HepG2 (cell line): ENCODE measurements around the gene RAP2C.

Experiments
- CREM ChIP-seq, 2 experiments: sonication (generic) in 1 of 2; formaldehyde crosslinking in 1 of 2; IDR thresholded peaks; 2 replicates each; pipeline versions ENCODE4 v1.4.0 to v1.6.1; 2016 to 2020; ENCODE audit warnings: antibody characterized with exemption in 1 of 2, mild to moderate bottlenecking in 1 of 2, missing genetic modification reagents in 1 of 2
- CTCF ChIP-seq: sonication (generic); formaldehyde crosslinking; IDR thresholded peaks from 2 replicates; pipeline ENCODE4 v1.5.0; 2020; ENCODE audit warnings: mild to moderate bottlenecking, missing genetic modification reagents, moderate library complexity
- HMGXB4 ChIP-seq, 2 experiments: sonication (generic) in 1 of 2; formaldehyde crosslinking in 1 of 2; IDR thresholded peaks; 2 replicates each; pipeline versions ENCODE4 v1.4.0 to v1.6.1; 2018 to 2020; ENCODE audit warnings: missing genetic modification reagents in 2 of 2, borderline replicate concordance in 1 of 2, low read depth in 1 of 2, mild to moderate bottlenecking in 1 of 2, missing biosample characterization in 1 of 2

- no peak for TF ChIP-seq CREM (IDR thresholded peaks at IDR 0.05)
- no peak for TF ChIP-seq CREM (CRISPR knock-in tag; IDR thresholded peaks at IDR 0.05)
- no peak for TF ChIP-seq CTCF (CRISPR knock-in tag)
- TF ChIP-seq HMGXB4 (CRISPR knock-in tag; IDR thresholded peaks at IDR 0.05; ENCODE audit: borderline replicate concordance in 1 of 2, low read depth in 1 of 2): no peak
Observed at GRCh38 chrX:132227383-132228112, 8.3 kb upstream of the RAP2C start.
